ENCODE results near the gene DUT. TPM values are rescaled to one million over a fixed set of nuclear protein-coding genes. Genes with fewer than 3 reads are reported as not detected.

The DUT gene
- total RNA-seq, 1 donor from 2014 or later = 41.4 TPM

DNA sequence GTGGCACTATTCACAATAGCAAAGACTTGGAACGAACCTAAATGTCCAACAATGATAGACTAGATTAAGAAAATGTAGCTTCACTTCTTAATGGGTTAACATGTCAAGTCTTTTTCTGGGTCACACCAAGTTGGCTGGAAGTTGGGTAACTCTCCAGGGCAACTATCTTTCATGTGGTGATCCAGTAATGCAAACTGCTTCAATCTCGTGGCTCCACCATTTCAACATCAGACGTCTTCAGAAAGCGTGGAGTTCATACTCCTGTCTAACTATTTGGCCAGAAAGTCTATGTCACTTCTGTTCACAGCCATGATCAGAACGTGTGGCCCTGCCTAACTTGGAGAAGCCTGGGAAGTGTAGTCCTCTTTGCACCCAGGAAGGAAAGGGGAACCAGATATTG is 32.2 kb downstream of the DUT start:
- Histone ChIP-seq H4K20me1 (ENCODE audit: insufficient read depth, low read length) (no peaks in the 10 kb centered on the region), H3K4me1 (ENCODE audit: insufficient read depth, low read length) (peaks cover 7% of the 10 kb centered on the region), H3K36me3 (ENCODE audit: insufficient read depth, low read length) (no peaks in the 10 kb centered on the region), H2AFZ (ENCODE audit: low read depth, low read length) (no peak overlapping the region), H3K79me2 (ENCODE audit: insufficient read depth, low read length) (no peaks in the 10 kb centered on the region), H3K27me3 (ENCODE audit: insufficient read depth, low read length) (no peaks in the 10 kb centered on the region), H3K27ac (ENCODE audit: low read depth, low read length) (no peak overlapping the region), H3K4me2 (ENCODE audit: low read length) (no peak overlapping the region), H3K9ac (ENCODE audit: low read length) (no peak overlapping the region), H3K4me3 (ENCODE audit: insufficient read depth, low read depth, low read length) (no peak overlapping the region), H3K9me3 (ENCODE audit: insufficient read depth, low read depth, low read length) (no peaks in the 10 kb centered on the region)
- Mint-ChIP-seq H3K4me1 (ENCODE audit: low read depth, unreplicated experiment) (peaks cover 15% of the 10 kb centered on the region), H3K4me3 (ENCODE audit: unreplicated experiment) (no peak overlapping the region), H3K27me3 (ENCODE audit: low read depth, unreplicated experiment) (no peaks in the 10 kb centered on the region), H3K9me3 (ENCODE audit: unreplicated experiment) (peaks cover 8% of the 10 kb centered on the region), H3K36me3 (ENCODE audit: low read depth, unreplicated experiment) (peaks cover 2% of the 10 kb centered on the region), H3K27ac (ENCODE audit: unreplicated experiment) (no peak overlapping the region)
- TF ChIP-seq EZH2 (IDR thresholded peaks at IDR 0.05; ENCODE audit: insufficient read depth, low read length) = no peak
- TF ChIP-seq, protein P1, sequence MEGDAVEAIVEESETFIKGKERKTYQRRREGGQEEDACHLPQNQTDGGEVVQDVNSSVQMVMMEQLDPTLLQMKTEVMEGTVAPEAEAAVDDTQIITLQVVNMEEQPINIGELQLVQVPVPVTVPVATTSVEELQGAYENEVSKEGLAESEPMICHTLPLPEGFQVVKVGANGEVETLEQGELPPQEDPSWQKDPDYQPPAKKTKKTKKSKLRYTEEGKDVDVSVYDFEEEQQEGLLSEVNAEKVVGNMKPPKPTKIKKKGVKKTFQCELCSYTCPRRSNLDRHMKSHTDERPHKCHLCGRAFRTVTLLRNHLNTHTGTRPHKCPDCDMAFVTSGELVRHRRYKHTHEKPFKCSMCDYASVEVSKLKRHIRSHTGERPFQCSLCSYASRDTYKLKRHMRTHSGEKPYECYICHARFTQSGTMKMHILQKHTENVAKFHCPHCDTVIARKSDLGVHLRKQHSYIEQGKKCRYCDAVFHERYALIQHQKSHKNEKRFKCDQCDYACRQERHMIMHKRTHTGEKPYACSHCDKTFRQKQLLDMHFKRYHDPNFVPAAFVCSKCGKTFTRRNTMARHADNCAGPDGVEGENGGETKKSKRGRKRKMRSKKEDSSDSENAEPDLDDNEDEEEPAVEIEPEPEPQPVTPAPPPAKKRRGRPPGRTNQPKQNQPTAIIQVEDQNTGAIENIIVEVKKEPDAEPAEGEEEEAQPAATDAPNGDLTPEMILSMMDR (IDR thresholded peaks at IDR 0.05; ENCODE audit: insufficient read depth, low read depth, low read length) = no peak
- no peak for DNase-seq (ENCODE audit: low read depth)
- no peak for FAIRE-seq

DNA sequence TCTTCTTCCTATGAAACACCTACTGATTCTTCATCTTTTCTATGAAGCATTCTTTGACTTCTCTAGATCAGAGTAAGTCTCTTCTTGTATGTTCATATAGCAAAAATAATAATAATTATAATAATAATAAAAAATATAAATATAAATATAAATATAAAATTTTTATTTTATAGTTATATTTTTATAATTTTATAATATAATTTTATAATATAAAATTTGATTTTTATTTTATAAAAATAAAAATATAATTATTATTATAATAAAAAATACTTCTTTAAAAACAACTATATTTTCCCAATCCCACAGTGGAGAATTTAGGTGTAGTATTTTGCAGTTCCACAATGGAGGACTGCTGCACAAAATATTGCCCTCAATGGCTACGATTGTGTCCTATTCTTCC is 34.3 kb downstream of the DUT start:
- Histone ChIP-seq H3K4me3 (ENCODE audit: insufficient read depth, low read depth, low read length) (no peak overlapping the region), H3K79me2 (ENCODE audit: insufficient read depth, low read length) (no peaks in the 10 kb centered on the region), H2AFZ (ENCODE audit: low read depth, low read length) (no peak overlapping the region), H3K36me3 (ENCODE audit: insufficient read depth, low read length) (no peaks in the 10 kb centered on the region), H3K27me3 (ENCODE audit: insufficient read depth, low read length) (no peaks in the 10 kb centered on the region), H3K9me3 (ENCODE audit: insufficient read depth, low read depth, low read length) (no peaks in the 10 kb centered on the region), H4K20me1 (ENCODE audit: insufficient read depth, low read length) (no peaks in the 10 kb centered on the region), H3K4me2 (ENCODE audit: low read length) (no peak overlapping the region), H3K4me1 (ENCODE audit: insufficient read depth, low read length) (no peaks in the 10 kb centered on the region), H3K9ac (ENCODE audit: low read length) (no peak overlapping the region), H3K27ac (ENCODE audit: low read depth, low read length) (no peak overlapping the region)
- H3K4me1 Mint-ChIP-seq (ENCODE audit: low read depth, unreplicated experiment) = peaks cover 15% of the 10 kb centered on the region
- peaks cover 2% of the 10 kb centered on the region for H3K36me3 Mint-ChIP-seq (ENCODE audit: low read depth, unreplicated experiment)
- FAIRE-seq = no peak
- no peaks in the 10 kb centered on the region for H3K27me3 Mint-ChIP-seq (ENCODE audit: low read depth, unreplicated experiment)
- no peak for DNase-seq (ENCODE audit: low read depth)
- H3K9me3 Mint-ChIP-seq (ENCODE audit: unreplicated experiment) = peaks cover 8% of the 10 kb centered on the region
- no peak overlapping the region for H3K27ac Mint-ChIP-seq (ENCODE audit: unreplicated experiment)
- no peak overlapping the region for H3K4me3 Mint-ChIP-seq (ENCODE audit: unreplicated experiment)
- TF ChIP-seq, protein P1 (IDR thresholded peaks at IDR 0.05; ENCODE audit: insufficient read depth, low read depth, low read length) = no peak
- TF ChIP-seq EZH2 (IDR thresholded peaks at IDR 0.05; ENCODE audit: insufficient read depth, low read length) = no peak

GRCh38 chr15:48366584-48367312 is 35.5 kb downstream of the DUT start:
- Histone ChIP-seq H3K4me1 (ENCODE audit: insufficient read depth, low read length) (no peaks in the 10 kb centered on the region), H3K79me2 (ENCODE audit: insufficient read depth, low read length) (no peaks in the 10 kb centered on the region), H3K27ac (ENCODE audit: low read depth, low read length) (no peak overlapping the region), H2AFZ (ENCODE audit: low read depth, low read length) (no peak overlapping the region), H4K20me1 (ENCODE audit: insufficient read depth, low read length) (no peaks in the 10 kb centered on the region), H3K4me3 (ENCODE audit: insufficient read depth, low read depth, low read length) (no peak overlapping the region), H3K9ac (ENCODE audit: low read length) (no peak overlapping the region), H3K27me3 (ENCODE audit: insufficient read depth, low read length) (no peaks in the 10 kb centered on the region), H3K9me3 (ENCODE audit: insufficient read depth, low read depth, low read length) (no peaks in the 10 kb centered on the region), H3K4me2 (ENCODE audit: low read length) (no peak overlapping the region), H3K36me3 (ENCODE audit: insufficient read depth, low read length) (no peaks in the 10 kb centered on the region)
- no peak for FAIRE-seq
- peaks cover 4% of the 10 kb centered on the region for H3K9me3 Mint-ChIP-seq (ENCODE audit: unreplicated experiment)
- no peak overlapping the region for H3K27ac Mint-ChIP-seq (ENCODE audit: unreplicated experiment)
- H3K4me1 Mint-ChIP-seq (ENCODE audit: low read depth, unreplicated experiment) = peaks cover 16% of the 10 kb centered on the region
- H3K27me3 Mint-ChIP-seq (ENCODE audit: low read depth, unreplicated experiment) = no peaks in the 10 kb centered on the region
- peaks cover 2% of the 10 kb centered on the region for H3K36me3 Mint-ChIP-seq (ENCODE audit: low read depth, unreplicated experiment)
- DNase-seq (ENCODE audit: low read depth) = peak; percentile 59
- TF ChIP-seq, protein P1 (IDR thresholded peaks at IDR 0.05; ENCODE audit: insufficient read depth, low read depth, low read length) = no peak
- no peak for TF ChIP-seq EZH2 (IDR thresholded peaks at IDR 0.05; ENCODE audit: insufficient read depth, low read length)
- no peak overlapping the region for H3K4me3 Mint-ChIP-seq (ENCODE audit: unreplicated experiment)
